HCT116 (cell line): ENCODE measurements around the gene ITGA1. TPM values are rescaled to one million over a fixed set of nuclear protein-coding genes. Genes with fewer than 3 reads are reported as not detected.
"Not testable (repeated sequence)": the region's sequence is repeated elsewhere in the genome, so short reads cannot be mapped to it uniquely, and the experiment has no call there.

Experiments
- ATAC-seq: fragments of 200-7000 bp; cut with Tn5 transposase; 2 replicates; pipeline ENCODE4 v1.9.1; 2020; ENCODE audit warnings: mild to moderate bottlenecking, moderate library complexity
- BruUV-seq: library from RNA; stranded (reverse); fragments of 400-500 nt; replicated peaks from 2 replicates; lab custom pipeline; 2021; lab: Mats Ljungman, UMichigan
- CTCF ChIA-PET: fragments of 300-600 bp; sonication (Branson Sonifier 250); formaldehyde crosslinking; loops from one replicate; lab custom pipeline; 2021; ENCODE audit warnings: antibody characterized with exemption; lab: Charles Lee
- POLR2A ChIA-PET: fragments of 300-600, 350-600 bp; sonication (Branson Sonifier 250); formaldehyde crosslinking; loops from one replicate; lab custom pipeline; 2021; ENCODE audit warnings: antibody characterized with exemption; lab: Charles Lee
- RAD21 ChIA-PET, 2 experiments: fragments of 300-600 bp; sonication (Branson Sonifier 250); formaldehyde crosslinking; loops; one replicate each; lab custom pipeline; 2023; ENCODE audit warnings: low total read pairs in 2 of 2; ENCODE audit not compliant: uncharacterized antibody in 2 of 2, unreplicated experiment in 2 of 2, low non-redundant PET in 1 of 2; lab: Charles Lee
- DNase-seq: peaks from one replicate; pipeline ENCODE4 v3.0.0-alpha.2; 2010; ENCODE audit warnings: low read depth, low spot score
- H2AFZ ChIP-seq: fragments of 200-600 bp; shearing (Covaris generic), sonication (generic); 2 replicates; pipeline ENCODE4 v1.6.1; 2017; ENCODE audit warnings: low read depth, mixed run types, mixed read lengths, antibody characterized with exemption, low read length; ENCODE audit not compliant: poor library complexity, severe bottlenecking
- H3K27ac ChIP-seq: 2 replicates; pipeline ENCODE4 v1.5.1; 2012; ENCODE audit warnings: low read depth, low read length
- H3K27me3 ChIP-seq: fragments of 200-600 bp; sonication (generic); 2 replicates; pipeline ENCODE4 v1.6.1; 2016; ENCODE audit warnings: mixed run types, low read length, mixed read lengths; ENCODE audit not compliant: insufficient read depth
- H3K36me3 ChIP-seq, 2 experiments: fragments of 200-500 bp in 1 of 2; fragments of 200-600 bp in 1 of 2; sonication (Bioruptor generic) in 1 of 2; sonication (generic) in 1 of 2; 2 replicates each; pipeline versions ENCODE4 v1.5.1 to v1.6.1; 2014 to 2016; ENCODE audit warnings: low read length in 2 of 2, inconsistent platforms in 1 of 2, mixed read lengths in 1 of 2, mixed run types in 1 of 2; ENCODE audit not compliant: insufficient read depth in 2 of 2, control insufficient read depth in 1 of 2
- H3K4me1 ChIP-seq, 2 experiments: fragments of 200-600 bp in 1 of 2; sonication (generic) in 1 of 2; 2 replicates each; pipeline versions ENCODE4 v1.5.1 to v1.6.1; 2012 to 2017; ENCODE audit warnings: low read length in 2 of 2, inconsistent platforms in 1 of 2, mild to moderate bottlenecking in 1 of 2, mixed read lengths in 1 of 2, mixed run types in 1 of 2, moderate library complexity in 1 of 2; ENCODE audit not compliant: insufficient read depth in 2 of 2, control insufficient read depth in 1 of 2
- H3K4me2 ChIP-seq: fragments of 200-600 bp; sonication (generic); 2 replicates; pipeline ENCODE4 v1.6.1; 2017; ENCODE audit warnings: mixed run types, low read length, mixed read lengths
- H3K4me3 ChIP-seq, 2 experiments: fragments of 200-600 bp in 1 of 2; sonication (generic) in 1 of 2; replicated peaks in 1 of 2; 2 replicates each; pipeline ENCODE4 v1.5.1; 2011 to 2016; ENCODE audit warnings: low read length in 2 of 2, control low read depth in 1 of 2, low read depth in 1 of 2, mild to moderate bottlenecking in 1 of 2, mixed read lengths in 1 of 2, mixed run types in 1 of 2
- H3K79me2 ChIP-seq: fragments of 200-600 bp; sonication (generic); 2 replicates; pipeline ENCODE4 v1.6.1; 2017; ENCODE audit warnings: mild to moderate bottlenecking, mixed run types, low read length, moderate library complexity, mixed read lengths; ENCODE audit not compliant: insufficient read depth
- H3K9ac ChIP-seq: fragments of 200-600 bp; sonication (generic); 2 replicates; pipeline ENCODE4 v1.6.1; 2016; ENCODE audit warnings: low read length, mixed read lengths
- H3K9me2 ChIP-seq: fragments of 200-600 bp; sonication (generic), shearing (Covaris generic); 2 replicates; pipeline ENCODE4 v1.6.1; 2017; ENCODE audit warnings: mixed run types, mild to moderate bottlenecking, moderate library complexity; ENCODE audit not compliant: insufficient read depth
- H3K9me3 ChIP-seq, 2 experiments: fragments of 200-500 bp in 1 of 2; fragments of 200-600 bp in 1 of 2; sonication (Bioruptor generic) in 1 of 2; sonication (generic) in 1 of 2; 2 replicates each; pipeline ENCODE4 v1.6.1; 2014 to 2017; ENCODE audit warnings: low read length in 2 of 2, mixed read lengths in 2 of 2, inconsistent platforms in 1 of 2, low read depth in 1 of 2, mild to moderate bottlenecking in 1 of 2, mixed run types in 1 of 2, moderate library complexity in 1 of 2; ENCODE audit not compliant: control insufficient read depth in 1 of 2, insufficient read depth in 1 of 2
- H4K20me1 ChIP-seq: fragments of 200-600 bp; sonication (generic), shearing (Covaris generic); 2 replicates; pipeline ENCODE4 v1.6.1; 2017; ENCODE audit warnings: mixed run types, mild to moderate bottlenecking, moderate library complexity; ENCODE audit not compliant: insufficient read depth
- FOSL1 ChIP-seq: IDR thresholded peaks from 2 replicates; pipeline ENCODE4 v1.6.1; 2012; ENCODE audit warnings: low read depth
- JUND ChIP-seq: IDR thresholded peaks from 2 replicates; pipeline ENCODE4 v1.6.1; 2012
- SP1 ChIP-seq: IDR thresholded peaks from 2 replicates; pipeline ENCODE4 v1.6.1; 2012; ENCODE audit warnings: low read depth
- TCF7L2 ChIP-seq: IDR thresholded peaks from 2 replicates; pipeline ENCODE4 v1.7.0; 2011; ENCODE audit warnings: borderline replicate concordance, inconsistent platforms; ENCODE audit not compliant: insufficient read depth, insufficient read length; ENCODE audit errors: extremely low read depth
- intact Hi-C: fragments of 100-400 bp; cut with micrococcal nuclease; formaldehyde crosslinking; loops from 2 replicates; pipeline ENCODE4 v1.10.0; 2022
- total RNA-seq: library from RNA; stranded (reverse); gene quantifications from one replicate; pipeline ENCODE4 v1.2.1, GENCODE V29; 2021; ENCODE audit not compliant: unreplicated experiment
- TF ChIP-seq, protein P1 (sequence below): IDR thresholded peaks from 2 replicates; pipeline ENCODE4 v1.6.1; 2011; ENCODE audit warnings: mild to moderate bottlenecking, low read length, moderate library complexity; ENCODE audit not compliant: insufficient replicate concordance; ENCODE audit errors: extremely low read depth
- TF ChIP-seq, protein P2 (sequence below): IDR thresholded peaks from 2 replicates; pipeline ENCODE4 v1.6.1; 2012

The ITGA1 gene
- total RNA-seq, 1 experiment from 2014 or later: 1.8 TPM

DNA sequence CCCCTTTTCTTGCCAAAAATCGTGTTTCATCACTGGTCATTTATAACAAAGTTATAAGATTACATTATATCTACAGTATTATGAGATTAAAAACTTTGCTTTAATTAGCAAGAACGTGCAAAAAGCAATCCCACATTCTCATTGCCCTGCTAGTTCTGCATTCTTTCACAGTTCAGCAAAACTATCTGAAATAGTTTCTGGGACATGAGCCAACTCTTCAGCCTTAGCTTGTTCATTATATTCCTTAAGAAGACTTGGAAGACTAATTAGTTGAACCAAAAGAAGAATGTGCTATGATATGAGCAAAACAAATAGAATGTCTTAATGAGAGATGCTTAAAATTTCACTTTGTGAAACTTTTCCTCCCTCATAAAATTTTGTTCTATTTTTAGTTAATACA is 76.7 kb downstream of the ITGA1 start:
- Histone ChIP-seq H3K27me3 (no peaks in the 10 kb centered on the region), H3K9ac (no peak overlapping the region), H3K27ac (no peak overlapping the region), H3K4me2 (no peak overlapping the region), H3K9me2 (no peaks in the 10 kb centered on the region), H3K36me3 (no peaks in the 10 kb centered on the region), H3K4me3 (no peak overlapping the region), H3K79me2 (no peaks in the 10 kb centered on the region), H2AFZ (no peak overlapping the region), H3K4me1 (no peaks in the 10 kb centered on the region), H3K9me3 (no peaks in the 10 kb centered on the region), H4K20me1 (no peaks in the 10 kb centered on the region)
- intact Hi-C loops: no loop called here
- RAD21 ChIA-PET: no interaction called here
- POLR2A ChIA-PET: no interaction called here
- ATAC-seq: no peak
- CTCF ChIA-PET: no interaction called here
- no TSS peak for BruUV-seq
- no peak for DNase-seq
- TF ChIP-seq, protein P1, sequence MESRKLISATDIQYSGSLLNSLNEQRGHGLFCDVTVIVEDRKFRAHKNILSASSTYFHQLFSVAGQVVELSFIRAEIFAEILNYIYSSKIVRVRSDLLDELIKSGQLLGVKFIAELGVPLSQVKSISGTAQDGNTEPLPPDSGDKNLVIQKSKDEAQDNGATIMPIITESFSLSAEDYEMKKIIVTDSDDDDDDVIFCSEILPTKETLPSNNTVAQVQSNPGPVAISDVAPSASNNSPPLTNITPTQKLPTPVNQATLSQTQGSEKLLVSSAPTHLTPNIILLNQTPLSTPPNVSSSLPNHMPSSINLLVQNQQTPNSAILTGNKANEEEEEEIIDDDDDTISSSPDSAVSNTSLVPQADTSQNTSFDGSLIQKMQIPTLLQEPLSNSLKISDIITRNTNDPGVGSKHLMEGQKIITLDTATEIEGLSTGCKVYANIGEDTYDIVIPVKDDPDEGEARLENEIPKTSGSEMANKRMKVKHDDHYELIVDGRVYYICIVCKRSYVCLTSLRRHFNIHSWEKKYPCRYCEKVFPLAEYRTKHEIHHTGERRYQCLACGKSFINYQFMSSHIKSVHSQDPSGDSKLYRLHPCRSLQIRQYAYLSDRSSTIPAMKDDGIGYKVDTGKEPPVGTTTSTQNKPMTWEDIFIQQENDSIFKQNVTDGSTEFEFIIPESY: no peak
- TF ChIP-seq SP1: no peak
- TF ChIP-seq, protein P2, sequence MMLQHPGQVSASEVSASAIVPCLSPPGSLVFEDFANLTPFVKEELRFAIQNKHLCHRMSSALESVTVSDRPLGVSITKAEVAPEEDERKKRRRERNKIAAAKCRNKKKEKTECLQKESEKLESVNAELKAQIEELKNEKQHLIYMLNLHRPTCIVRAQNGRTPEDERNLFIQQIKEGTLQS: no peak
- TF ChIP-seq TCF7L2: no peak
- no peak for TF ChIP-seq JUND

DNA sequence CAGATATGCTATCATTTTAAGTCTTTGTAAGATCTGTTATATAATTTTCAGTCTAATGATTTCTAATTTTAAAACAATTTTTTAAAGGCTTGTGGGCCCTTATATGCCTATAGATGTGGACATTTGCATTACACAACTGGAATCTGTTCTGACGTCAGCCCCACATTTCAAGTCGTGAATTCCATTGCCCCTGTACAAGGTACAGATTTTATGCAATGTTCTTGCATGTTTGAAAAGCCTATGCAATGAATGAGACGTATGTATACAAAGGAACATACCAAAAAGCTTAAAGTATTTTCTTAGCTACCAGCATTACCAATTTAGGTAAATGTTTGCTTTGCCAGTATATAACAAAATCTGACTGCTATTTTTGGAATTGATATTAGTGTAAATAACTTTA is 77.2 kb downstream of the ITGA1 start:
- Histone ChIP-seq H4K20me1 (no peaks in the 10 kb centered on the region), H3K4me3 (no peak overlapping the region), H3K4me1 (no peaks in the 10 kb centered on the region), H3K79me2 (no peaks in the 10 kb centered on the region), H3K27me3 (no peaks in the 10 kb centered on the region), H3K4me2 (no peak overlapping the region), H3K36me3 (no peaks in the 10 kb centered on the region), H3K9me2 (no peaks in the 10 kb centered on the region), H3K9me3 (no peaks in the 10 kb centered on the region), H2AFZ (no peak overlapping the region), H3K9ac (no peak overlapping the region), H3K27ac (no peak overlapping the region)
- no peak for DNase-seq
- ChIA-PET CTCF (no interaction called here), RAD21 (no interaction called here), POLR2A (no interaction called here)
- BruUV-seq: no TSS peak
- intact Hi-C loops: no loop called here
- no peak for TF ChIP-seq FOSL1
- ATAC-seq: no peak

DNA sequence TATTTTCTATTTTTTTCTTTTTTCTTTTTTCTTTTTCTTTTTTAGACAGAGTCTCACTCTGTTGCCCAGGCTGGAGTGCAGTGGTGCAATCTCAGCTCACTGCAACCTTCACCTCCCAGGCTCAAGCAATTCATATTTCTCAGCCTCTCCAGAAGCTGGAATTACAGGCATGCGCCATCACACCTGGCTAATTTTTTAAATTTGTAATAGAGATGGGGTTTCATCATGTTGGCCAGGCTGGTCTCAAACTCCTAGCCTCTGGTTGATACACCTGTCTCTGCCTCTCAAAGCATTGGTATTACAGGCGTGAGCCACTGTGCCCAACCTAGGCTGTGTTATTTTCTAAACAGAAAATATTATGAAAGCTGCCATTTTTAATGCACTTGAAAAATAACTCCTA is 78.3 kb downstream of the ITGA1 start:
- H3K4me2 ChIP-seq, BruUV-seq, H3K27ac ChIP-seq, H3K9me3 ChIP-seq, CTCF ChIA-PET, DNase-seq, H3K36me3 ChIP-seq, POLR2A ChIA-PET, H3K79me2 ChIP-seq, H3K4me3 ChIP-seq, H2AFZ ChIP-seq, H3K9me2 ChIP-seq, H3K4me1 ChIP-seq, H3K27me3 ChIP-seq, RAD21 ChIA-PET, H3K9ac ChIP-seq, H4K20me1 ChIP-seq, intact Hi-C loops, ATAC-seq: not testable (repeated sequence)
